Epithelial cell of prostate (primary cell): ENCODE data around the gene PARP3.

Experiments
- DNase-seq: peaks from one replicate; pipeline ENCODE4 v3.0.0-alpha.2; 2011; ENCODE audit warnings: low read depth, low spot score
- H3K27ac ChIP-seq: fragments of 450-650 bp; 2 replicates; pipeline ENCODE4 v1.5.1; 2017; ENCODE audit warnings: mild to moderate bottlenecking

PARP3 gene

DNA sequence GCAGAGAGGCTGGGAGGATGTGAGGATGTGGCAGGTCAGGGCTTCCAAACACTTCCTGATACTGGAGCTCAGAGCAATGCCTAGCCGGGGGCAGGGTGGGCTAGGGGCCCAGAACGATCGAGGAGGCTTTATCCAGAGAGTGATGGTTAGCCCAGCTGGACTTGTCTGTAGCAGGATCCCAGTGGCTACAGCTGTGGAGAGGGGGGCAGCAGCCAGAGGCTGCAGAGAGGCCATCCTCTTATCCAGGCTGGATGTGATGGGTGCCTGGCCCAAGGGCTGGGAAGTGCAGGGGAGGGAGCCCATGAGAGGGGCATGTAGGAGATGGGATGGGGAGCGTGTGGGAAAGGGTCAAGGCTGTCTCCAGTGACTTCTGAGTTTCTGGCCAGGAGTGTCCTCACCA, 4.6 kb downstream of the PARP3 start:
- DNase-seq, result no peak
- H3K27ac ChIP-seq, result no peak overlapping the region

DNA sequence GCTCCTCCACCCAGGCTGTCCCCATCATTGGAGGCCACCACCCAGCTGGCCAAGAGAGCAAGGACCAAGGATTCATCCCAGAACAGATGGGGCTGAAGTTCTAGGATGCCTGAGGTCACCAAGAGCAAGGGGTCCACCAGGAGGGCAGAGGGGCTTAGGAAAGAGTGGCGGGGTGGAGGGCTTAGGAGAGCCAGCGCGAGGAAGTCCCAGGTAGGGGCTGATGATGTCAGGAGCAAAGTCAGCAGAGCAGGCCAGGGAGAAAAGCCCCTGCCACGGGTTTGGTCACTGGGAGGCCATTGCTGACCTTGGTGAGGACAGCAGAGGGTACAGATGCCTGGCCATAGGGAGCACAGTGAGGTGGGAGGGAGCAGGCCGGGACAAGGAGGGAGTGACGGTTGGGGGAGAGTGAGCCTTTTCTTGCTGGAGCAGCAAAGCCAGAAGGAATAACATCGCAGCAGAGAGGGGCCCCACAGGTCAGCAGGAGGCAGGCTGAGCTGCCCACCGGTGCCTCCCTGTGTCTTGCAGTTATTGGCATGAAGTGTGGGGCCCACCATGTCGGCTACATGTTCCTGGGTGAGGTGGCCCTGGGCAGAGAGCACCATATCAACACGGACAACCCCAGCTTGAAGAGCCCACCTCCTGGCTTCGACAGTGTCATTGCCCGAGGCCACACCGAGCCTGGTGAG, 5.2 kb downstream of the PARP3 start:
- H3K27ac ChIP-seq, result no peak overlapping the region
- DNase-seq, result no peak

GRCh38 chr3:51948016-51948580, 5.9 kb downstream of the PARP3 start:
- H3K27ac ChIP-seq, result no peak overlapping the region
- DNase-seq, result no peak

DNA sequence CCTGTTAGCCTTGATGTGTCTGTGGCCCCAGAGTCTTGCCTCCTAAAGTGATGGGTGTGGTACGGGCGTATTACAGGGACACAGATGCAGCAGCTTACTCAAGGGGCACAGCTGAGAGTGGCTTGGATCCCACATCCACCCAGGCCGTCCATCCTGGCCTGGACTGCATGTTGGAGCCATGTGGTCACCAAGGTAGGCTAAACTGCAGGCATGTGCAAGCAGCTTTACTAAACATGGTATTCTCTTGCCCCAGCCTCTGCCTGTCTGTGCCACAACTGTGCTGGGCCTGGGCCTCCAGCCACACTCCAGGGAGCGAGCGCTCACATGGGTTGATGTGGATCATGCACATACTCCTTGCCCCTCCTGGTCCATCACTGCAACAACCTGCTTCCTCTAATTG, 7.0 kb downstream of the PARP3 start:
- DNase-seq, result no peak
- no peak overlapping the region for H3K27ac ChIP-seq

DNA sequence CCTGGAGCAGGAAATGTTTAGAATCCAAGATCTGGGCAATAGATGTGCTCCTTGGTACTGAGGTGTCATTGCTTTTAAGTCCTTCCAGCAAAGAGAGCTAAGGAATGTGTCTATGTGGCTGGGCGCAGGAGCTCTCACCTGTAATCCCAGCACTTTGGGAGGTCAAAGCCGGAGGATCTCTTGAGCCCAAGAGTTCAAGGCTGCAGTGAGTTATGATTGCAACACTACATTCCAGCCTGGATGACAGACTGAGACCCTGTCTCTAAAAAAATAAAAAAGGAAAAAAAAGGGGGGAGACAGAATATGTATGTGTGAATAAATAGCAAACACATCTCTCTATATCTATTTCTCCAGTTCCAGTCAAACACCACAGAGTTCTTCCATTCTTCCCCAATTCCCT, 8.7 kb downstream of the PARP3 start:
- H3K27ac ChIP-seq, result no peak overlapping the region
- no peak for DNase-seq

- DNase-seq, result no peak
- no peak overlapping the region for H3K27ac ChIP-seq
Observed at GRCh38 chr3:51953445-51953844, 11.3 kb downstream of the PARP3 start.

DNA sequence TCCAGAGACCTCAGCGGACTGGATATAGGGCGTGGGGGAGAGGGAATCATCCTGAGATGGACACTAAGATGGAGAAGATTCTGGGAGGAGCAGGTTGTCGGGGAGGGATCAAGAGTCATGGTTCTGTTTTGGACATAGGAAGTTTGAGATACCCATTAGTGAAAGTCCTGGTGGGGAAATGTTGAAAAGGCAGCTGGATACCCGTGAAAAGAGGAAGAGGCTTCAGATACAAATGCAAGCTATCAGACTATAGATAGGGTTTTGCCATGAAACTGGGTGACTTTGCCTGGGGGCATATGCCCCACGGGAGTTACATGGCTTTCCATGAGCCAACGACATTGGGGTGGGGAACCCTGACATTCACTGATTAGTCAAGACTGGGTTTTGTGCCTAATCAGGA, 11.9 kb downstream of the PARP3 start:
- no peak overlapping the region for H3K27ac ChIP-seq
- DNase-seq, result no peak

GRCh38 chr3:51954713-51955112, 12.6 kb downstream of the PARP3 start:
- H3K27ac ChIP-seq, result no peak overlapping the region
- DNase-seq, result no peak

DNA sequence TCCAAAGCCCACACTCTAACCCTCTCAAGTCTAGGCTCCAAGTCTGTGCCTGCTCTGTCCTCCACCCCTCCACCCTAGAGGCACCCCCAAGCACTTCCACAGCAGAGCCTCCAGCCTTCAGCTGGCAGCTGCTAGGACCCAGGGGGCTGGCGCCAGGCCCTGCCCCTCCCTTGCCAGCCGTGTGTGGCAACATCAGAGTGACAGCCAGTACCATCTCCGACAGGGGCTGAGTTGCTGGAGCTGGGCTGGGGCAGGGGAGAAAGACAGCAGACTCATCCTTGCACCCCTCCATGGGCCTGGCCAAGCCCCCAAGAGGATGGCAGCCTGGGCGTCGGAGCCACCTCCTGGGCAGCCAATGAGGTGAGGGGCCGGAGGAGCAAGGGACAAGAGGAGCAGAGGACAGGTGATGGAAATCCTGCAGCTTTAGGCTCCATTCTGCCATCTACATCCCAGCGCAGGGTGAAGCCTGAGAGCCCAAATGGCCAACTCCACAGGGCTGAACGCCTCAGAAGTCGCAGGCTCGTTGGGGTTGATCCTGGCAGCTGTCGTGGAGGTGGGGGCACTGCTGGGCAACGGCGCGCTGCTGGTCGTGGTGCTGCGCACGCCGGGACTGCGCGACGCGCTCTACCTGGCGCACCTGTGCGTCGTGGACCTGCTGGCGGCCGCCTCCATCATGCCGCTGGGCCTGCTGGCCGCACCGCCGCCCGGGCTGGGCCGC, 13.2 kb downstream of the PARP3 start, which contains the start of gene GPR62:
Gene GPR62 (plus strand): TSS at position 207 of the 718 bp plus-strand sequence. CDS start 272 bp downstream, at position 479.
- DNase-seq, result no peak

GRCh38 chr3:51955893-51956770, 14.0 kb downstream of the PARP3 start:
- no peak for DNase-seq
- H3K27ac ChIP-seq, result no peak overlapping the region

More for the DNA sequence above, 13.2 kb downstream of the PARP3 start, which contains the start of gene GPR62:
- H3K27ac ChIP-seq, result no peak within 1 kb of the TSS

DNA sequence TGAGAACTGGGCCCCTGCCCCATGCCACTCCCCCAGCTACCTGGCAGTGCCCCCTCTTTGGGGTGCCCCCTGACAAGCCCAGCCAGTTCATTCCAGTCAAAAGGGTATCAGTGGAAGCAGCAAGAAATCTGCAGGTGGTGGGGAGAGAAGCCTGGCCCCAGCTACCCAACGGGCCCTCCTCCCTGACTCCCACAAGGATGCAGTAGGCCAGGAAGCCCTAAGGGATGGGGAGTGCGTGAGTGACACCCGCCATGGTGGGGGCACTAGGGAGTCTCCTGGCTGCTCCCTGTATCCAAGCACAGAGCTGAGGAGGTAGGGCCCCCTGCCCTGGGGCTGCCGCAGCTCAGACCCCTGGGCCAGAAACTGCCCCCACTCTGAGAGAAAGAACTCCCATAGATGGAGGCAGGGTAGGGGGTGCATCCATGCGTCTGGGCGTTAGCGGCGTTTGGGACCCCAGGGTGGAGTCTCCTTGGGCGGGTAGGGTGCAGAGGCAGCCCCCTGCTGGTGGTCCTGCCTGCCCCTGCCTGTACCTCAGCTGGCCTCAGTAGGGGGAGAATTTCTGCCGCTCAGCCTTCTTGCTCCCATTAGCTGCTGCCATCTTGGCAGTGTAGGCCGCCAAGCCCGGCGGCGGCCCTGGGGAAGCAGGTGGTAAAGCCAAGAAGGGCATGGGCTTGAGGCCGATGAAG, 15.5 kb downstream of the PARP3 start:
- no peak overlapping the region for H3K27ac ChIP-seq
- DNase-seq, result no peak

DNA sequence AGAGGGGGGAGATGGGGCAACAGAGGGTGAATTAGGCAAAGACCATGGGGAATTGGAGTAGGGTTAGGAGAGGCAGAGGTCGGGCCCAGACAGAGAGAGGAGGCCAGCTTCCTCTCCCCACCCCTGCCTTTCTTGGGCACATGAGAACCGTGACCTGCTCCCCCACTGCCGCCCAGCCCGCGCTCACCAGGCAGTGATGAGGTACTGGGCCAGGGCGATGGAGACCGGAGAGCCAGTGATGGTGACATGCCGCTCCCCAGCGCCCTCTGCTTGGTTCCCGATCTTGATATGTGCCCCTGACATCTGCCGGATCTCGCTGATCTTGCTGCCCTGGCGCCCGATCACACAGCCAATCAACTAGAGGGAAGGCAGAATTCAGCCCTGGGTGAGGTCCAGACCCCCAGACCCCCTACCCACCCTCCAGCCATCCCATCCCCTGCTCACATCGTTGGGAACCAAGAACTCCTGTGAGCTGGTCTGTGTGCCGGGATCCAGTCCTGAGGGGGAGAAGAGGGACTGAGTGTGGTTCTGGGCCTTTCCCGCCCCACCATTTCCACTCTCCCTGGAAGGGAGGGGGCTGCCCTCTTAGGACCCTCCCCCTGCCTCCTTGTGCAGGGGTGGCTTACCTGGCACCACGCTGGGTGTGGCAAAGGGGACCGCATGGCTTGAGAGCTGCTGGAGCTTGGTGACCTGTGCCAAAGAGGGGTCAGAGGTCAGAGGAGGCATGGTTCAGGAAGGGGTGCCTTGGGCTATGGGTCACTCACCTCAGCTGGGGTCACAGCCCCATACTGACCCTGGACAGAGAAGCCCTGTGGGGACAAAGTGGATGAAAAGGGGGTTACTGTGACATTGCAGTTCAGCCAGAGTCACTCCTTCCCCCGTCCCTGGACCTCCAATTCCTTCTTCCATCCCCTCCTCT, 16.7 kb downstream of the PARP3 start:
- no peak for DNase-seq
- no peak overlapping the region for H3K27ac ChIP-seq

- H3K27ac ChIP-seq, result no peak overlapping the region
- no peak for DNase-seq
Observed at GRCh38 chr3:51959651-51960050, 17.5 kb downstream of the PARP3 start.

DNA sequence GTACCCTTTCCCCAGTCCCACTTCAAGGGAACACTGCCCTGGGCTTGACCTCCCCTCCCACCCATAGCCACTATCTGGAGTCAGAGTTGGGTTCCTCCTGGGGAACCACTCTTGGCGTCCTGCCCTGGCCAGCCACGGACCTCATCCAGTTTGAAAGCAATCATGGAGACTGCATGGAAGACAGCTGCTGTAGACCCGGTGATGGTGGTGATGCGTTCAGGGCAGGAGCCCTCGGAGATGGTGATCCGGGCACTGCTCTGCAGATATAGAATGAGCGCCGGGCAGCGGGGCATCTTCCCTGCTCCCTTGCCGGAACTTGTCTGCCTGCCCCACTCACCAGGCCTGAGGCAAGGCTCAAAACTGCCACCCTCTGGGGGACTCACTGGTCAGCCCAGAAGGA, 18.2 kb downstream of the PARP3 start:
- no peak for DNase-seq
- H3K27ac ChIP-seq, result no peak overlapping the region

GRCh38 chr3:51961011-51961410, 18.8 kb downstream of the PARP3 start:
- no peak overlapping the region for H3K27ac ChIP-seq
- no peak for DNase-seq

DNA sequence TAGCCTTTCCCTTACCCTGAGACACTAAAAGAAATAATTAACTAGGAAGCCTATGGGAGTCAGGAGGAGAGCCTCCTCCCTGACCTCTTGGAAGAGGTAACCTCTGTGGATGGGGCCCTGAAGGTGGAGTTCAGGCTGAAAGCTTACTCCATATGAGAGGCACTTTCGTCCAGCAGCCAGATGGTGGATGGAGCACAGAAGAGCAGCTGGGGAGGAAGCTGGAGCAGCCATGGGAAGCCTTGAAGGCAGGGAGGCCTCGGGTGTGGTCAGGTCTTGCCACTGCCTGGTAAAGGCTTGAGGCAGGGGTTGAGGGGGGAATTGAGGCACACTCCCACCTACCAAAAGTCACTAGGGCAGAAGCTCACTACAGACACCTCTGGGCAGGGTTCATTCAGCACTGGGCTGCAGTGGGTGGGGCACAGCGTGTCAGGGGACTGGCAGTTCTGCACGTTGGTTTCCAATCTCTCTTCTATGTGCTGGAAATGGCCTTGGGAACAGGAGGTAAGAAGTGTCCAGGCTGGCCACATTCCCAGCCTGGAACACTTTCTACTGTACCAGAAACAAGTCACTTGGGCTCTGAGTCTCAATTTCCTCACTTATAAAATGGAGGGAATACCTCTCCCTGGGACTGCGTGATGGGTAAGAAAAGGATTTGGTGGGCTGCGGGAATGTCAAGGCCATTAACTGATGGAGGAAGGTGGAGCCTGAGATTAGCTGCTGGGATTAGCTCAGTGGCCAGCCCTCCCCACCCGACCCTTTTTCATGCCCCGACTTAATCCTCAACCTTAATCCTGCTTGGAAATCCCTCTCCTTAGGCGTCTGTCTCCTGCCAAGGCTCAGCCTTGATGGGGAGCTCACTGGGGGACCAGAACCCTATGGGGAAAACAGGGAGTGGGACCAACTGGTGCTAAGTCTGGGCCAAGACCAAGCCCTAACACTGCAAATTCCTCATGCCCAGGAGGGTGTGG, 19.7 kb downstream of the PARP3 start:
- no peak for DNase-seq
- no peak overlapping the region for H3K27ac ChIP-seq

DNA sequence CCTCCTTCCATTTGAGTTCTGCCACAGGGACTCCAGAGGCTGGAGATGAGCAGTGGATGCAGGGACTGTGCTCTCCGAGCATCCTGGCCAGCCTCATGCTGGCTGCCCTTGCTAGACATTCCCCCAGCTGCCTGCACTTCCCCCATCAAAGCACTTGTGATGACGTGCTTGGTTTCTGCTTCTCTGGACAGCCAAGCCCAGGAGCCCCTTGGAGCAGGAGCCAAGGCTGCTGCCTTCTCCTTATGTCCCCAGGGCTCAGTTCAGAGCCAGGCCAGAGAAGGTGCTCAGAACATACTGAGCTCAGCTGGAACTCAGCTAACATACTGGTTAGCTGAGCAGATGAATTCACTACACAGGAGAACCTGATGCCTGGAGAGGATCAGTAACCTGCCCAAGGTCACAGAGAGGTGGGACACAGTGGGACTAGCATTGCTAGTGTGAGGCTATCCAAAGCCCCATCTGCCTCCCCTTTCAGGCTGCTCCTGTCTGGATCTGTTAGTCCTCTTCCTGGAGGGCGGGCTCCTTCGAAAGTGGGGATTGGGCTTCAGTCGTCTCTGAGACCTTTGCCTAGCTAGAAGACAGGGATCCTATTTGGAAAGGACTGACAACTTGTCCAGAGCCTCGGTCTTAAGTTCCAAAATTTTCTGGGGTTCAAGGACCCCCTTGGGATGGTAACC, 20.8 kb downstream of the PARP3 start:
- H3K27ac ChIP-seq, result no peak overlapping the region
- DNase-seq, result no peak
